ENCODE data around the gene MAP3K5. TPM values are rescaled to one million over a fixed set of nuclear protein-coding genes. Genes with fewer than 3 reads are reported as not detected.

Gene MAP3K5
- total RNA-seq, 3 donors from 2014 or later (not counting 1 experiment from before 2014, with no cell fraction given): 19.7 to 36.7 (median 35.4) TPM

DNA sequence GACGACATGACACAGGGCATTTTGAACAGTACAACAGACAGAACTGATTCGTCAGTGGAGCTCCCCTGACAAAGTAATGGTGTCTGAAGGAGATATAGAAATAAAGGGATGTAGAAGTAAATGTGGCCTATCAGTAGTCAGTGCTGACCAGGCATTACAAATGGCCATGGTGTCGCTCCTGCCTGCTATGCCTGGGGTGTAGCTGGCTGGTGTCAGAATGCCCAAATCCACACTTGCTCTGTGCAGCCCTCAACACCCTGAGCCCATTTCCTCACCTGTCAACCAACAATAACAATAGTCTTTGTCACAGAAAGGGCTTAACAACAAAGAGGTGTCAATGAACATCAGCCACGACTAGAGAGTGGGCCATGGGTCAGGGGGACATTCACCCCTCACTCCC lies 53.2 kb downstream of the MAP3K5 start:
- Mint-ChIP-seq H3K4me3 (no peak overlapping the region), H3K36me3 (no peaks in the 10 kb centered on the region), H3K27me3 (ENCODE audit: low read depth in 2 of 2) (no peaks in the 10 kb centered on the region), H3K27ac (no peak overlapping the region), H3K9me3 (no peaks in the 10 kb centered on the region), H3K4me1 (peaks cover 43 to 52% of the 10 kb centered on the region in 2 donors)
- DNase-seq (no peak), ATAC-seq (no peak)
- no peaks in the 10 kb centered on the region for H3K27me3 ChIP-seq (ENCODE audit: control insufficient read depth, insufficient read depth, low read length)
- WGBS (ENCODE audit: insufficient coverage): 88% methylated on average over 4 of the region's 4 CpGs
- TF ChIP-seq, protein P1, sequence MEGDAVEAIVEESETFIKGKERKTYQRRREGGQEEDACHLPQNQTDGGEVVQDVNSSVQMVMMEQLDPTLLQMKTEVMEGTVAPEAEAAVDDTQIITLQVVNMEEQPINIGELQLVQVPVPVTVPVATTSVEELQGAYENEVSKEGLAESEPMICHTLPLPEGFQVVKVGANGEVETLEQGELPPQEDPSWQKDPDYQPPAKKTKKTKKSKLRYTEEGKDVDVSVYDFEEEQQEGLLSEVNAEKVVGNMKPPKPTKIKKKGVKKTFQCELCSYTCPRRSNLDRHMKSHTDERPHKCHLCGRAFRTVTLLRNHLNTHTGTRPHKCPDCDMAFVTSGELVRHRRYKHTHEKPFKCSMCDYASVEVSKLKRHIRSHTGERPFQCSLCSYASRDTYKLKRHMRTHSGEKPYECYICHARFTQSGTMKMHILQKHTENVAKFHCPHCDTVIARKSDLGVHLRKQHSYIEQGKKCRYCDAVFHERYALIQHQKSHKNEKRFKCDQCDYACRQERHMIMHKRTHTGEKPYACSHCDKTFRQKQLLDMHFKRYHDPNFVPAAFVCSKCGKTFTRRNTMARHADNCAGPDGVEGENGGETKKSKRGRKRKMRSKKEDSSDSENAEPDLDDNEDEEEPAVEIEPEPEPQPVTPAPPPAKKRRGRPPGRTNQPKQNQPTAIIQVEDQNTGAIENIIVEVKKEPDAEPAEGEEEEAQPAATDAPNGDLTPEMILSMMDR (IDR thresholded peaks at IDR 0.05): no peak
- H3K4me3 ChIP-seq (ENCODE audit: low read length): no peak overlapping the region
- H3K9me3 ChIP-seq (ENCODE audit: control insufficient read depth, insufficient read depth, low read length): no peaks in the 10 kb centered on the region
- H3K36me3 ChIP-seq (ENCODE audit: control insufficient read depth, insufficient read depth, low read length): no peaks in the 10 kb centered on the region
- H3K27ac ChIP-seq (ENCODE audit: low read length): no peak overlapping the region
- intact Hi-C loops (cut with micrococcal nuclease): loop anchor here (1.0 kb wide), 1 partner anchor 54 kb away; no protein-coding TSS in a partner anchor
- H3K4me1 ChIP-seq (ENCODE audit: control insufficient read depth, insufficient read depth, low read length): peaks cover 3% of the 10 kb centered on the region

DNA sequence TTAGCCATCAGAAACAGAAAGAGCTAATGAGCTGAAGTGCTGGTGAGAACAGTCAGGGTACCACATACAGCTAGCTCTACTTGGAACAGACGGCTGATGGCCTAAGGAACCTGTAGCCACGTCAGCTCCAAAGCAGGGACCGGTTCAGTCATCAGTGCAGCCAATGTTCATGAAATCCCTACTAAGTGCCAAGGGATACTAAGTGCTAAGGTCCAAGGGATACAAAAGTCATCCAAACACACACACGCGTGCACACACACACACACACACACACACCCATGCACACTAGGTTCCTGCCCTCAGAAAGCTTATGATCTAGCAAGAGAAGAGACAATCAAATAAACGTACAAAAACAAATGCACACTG lies 53.6 kb downstream of the MAP3K5 start:
- Mint-ChIP-seq H3K27me3 (ENCODE audit: low read depth in 2 of 2) (no peaks in the 10 kb centered on the region), H3K4me3 (no peak overlapping the region), H3K4me1 (peaks cover 39 to 52% of the 10 kb centered on the region in 2 donors), H3K27ac (no peak overlapping the region), H3K9me3 (no peaks in the 10 kb centered on the region), H3K36me3 (no peaks in the 10 kb centered on the region)
- H3K4me1 ChIP-seq (ENCODE audit: control insufficient read depth, insufficient read depth, low read length): peaks cover 3% of the 10 kb centered on the region
- H3K9me3 ChIP-seq (ENCODE audit: control insufficient read depth, insufficient read depth, low read length): no peaks in the 10 kb centered on the region
- TF ChIP-seq, protein P1 (IDR thresholded peaks at IDR 0.05): no peak
- H3K27ac ChIP-seq (ENCODE audit: low read length): no peak overlapping the region
- H3K4me3 ChIP-seq (ENCODE audit: low read length): no peak overlapping the region
- no peak for ATAC-seq
- H3K36me3 ChIP-seq (ENCODE audit: control insufficient read depth, insufficient read depth, low read length): no peaks in the 10 kb centered on the region
- H3K27me3 ChIP-seq (ENCODE audit: control insufficient read depth, insufficient read depth, low read length): no peaks in the 10 kb centered on the region
- intact Hi-C loops (cut with micrococcal nuclease): loop anchor here (1.0 kb wide), 1 partner anchor 55 kb away; no protein-coding TSS in a partner anchor
- no peak for DNase-seq
- WGBS (ENCODE audit: insufficient coverage): 96% methylated on average over 6 of the region's 6 CpGs

DNA sequence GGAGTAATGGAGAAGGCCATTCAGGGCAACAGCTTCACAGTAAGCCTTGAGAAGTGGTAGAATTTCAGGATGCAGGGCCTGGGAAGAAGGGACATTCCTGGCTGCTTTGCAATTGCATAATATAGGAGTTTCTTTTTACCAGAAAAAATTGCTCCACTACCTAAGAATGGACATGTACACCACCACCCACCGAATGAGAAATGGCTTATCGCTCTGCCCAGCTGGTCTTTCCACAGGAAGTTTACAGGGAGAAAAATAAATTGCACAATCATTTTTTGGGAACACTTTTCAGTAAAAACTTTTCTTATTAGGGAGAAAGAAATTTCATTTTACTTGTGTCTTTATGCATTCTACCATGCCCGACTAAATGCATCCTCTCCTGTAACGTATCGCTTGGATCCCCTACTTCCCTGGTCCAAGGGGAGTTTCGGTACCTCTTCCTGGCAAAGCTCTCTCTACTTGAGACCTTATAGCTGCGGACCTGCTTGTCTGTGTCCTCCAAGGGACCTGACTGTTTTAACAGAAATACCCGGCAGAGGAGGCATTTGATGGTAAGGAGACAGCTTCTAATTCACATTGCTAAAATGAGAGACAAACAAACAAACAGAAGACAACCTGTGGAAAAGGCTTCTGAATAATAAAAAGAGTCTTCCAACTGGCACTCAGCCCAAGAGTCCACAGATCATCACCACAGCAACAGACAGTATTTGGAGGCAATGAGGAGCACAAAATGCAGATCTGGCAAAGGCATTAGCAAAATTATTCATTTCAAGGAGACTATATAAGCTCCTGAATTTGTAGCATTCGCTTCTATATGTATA lies 54.2 kb downstream of the MAP3K5 start:
- no peaks in the 10 kb centered on the region for H3K9me3 ChIP-seq (ENCODE audit: control insufficient read depth, insufficient read depth, low read length)
- H3K4me1 Mint-ChIP-seq: peaks cover 36 to 51% of the 10 kb centered on the region in 2 donors
- ATAC-seq: no peak
- no peaks in the 10 kb centered on the region for H3K27me3 Mint-ChIP-seq (ENCODE audit: low read depth in 2 of 2)
- H3K4me3 ChIP-seq (ENCODE audit: low read length): no peak overlapping the region
- no peaks in the 10 kb centered on the region for H3K36me3 ChIP-seq (ENCODE audit: control insufficient read depth, insufficient read depth, low read length)
- no peak overlapping the region for H3K4me3 Mint-ChIP-seq
- no peak overlapping the region for H3K27ac Mint-ChIP-seq
- H3K4me1 ChIP-seq (ENCODE audit: control insufficient read depth, insufficient read depth, low read length): peaks cover 3% of the 10 kb centered on the region
- H3K9me3 Mint-ChIP-seq: no peaks in the 10 kb centered on the region
- no peak for DNase-seq
- 53% methylated on average over 9 of the region's 9 CpGs for WGBS (ENCODE audit: insufficient coverage)
- H3K27ac ChIP-seq (ENCODE audit: low read length): no peak overlapping the region
- no peaks in the 10 kb centered on the region for H3K27me3 ChIP-seq (ENCODE audit: control insufficient read depth, insufficient read depth, low read length)
- intact Hi-C loops (cut with micrococcal nuclease): no loop called here
- H3K36me3 Mint-ChIP-seq: no peaks in the 10 kb centered on the region
- TF ChIP-seq, protein P1 (IDR thresholded peaks at IDR 0.05): no peak

Data from natural killer cell (primary cell).